Measurements from ENCODE around the gene NPAS2.

NPAS2 gene

GRCh38 chr2:100856732-100857131 is 36.8 kb downstream of the NPAS2 start:
- no peak for DNase-seq

GRCh38 chr2:100857341-100857740 is 37.4 kb downstream of the NPAS2 start:
- DNase-seq: no peak

GRCh38 chr2:100857915-100858314 is 38.0 kb downstream of the NPAS2 start:
- no peak for DNase-seq

- DNase-seq: no peak
Measured at GRCh38 chr2:100859902-100860301, 40.0 kb downstream of the NPAS2 start.

- no peak for DNase-seq
Measured at GRCh38 chr2:100861340-100861739, 41.4 kb downstream of the NPAS2 start.

GRCh38 chr2:100862081-100862480 is 42.1 kb downstream of the NPAS2 start:
- DNase-seq: no peak

- DNase-seq: peak; percentile 18
Measured at GRCh38 chr2:100865816-100866460, 46.0 kb downstream of the NPAS2 start.

- no peak for DNase-seq
Measured at GRCh38 chr2:100868083-100868482, 48.1 kb downstream of the NPAS2 start.

DNA sequence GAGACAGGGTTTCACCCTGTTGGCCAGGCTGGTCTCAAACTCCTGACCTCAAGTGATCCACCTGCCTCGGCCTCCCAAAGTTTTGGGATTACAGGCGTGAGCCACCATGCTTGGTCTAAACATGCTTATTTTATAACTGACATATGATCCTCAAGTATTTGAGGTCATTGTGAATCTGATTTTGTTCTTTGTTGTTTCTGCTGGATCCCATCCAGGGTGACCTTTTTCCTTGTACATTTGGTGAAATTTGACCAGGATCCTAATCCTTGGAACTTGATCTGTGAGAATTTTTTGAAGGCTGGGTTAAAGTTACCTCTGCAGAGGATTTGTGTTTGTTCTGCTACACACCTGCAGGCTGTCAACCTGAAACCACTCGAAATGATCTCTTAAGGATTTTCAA is 49.2 kb downstream of the NPAS2 start:
- no peak for DNase-seq

GRCh38 chr2:100870652-100871531 is 51.0 kb downstream of the NPAS2 start:
- no peak for DNase-seq

- no peak for DNase-seq
Measured at GRCh38 chr2:100875516-100876230, 55.7 kb downstream of the NPAS2 start.

GRCh38 chr2:100876231-100876860 is 56.4 kb downstream of the NPAS2 start:
- DNase-seq: no peak

GRCh38 chr2:100877555-100877954 is 57.6 kb downstream of the NPAS2 start:
- peak; percentile 78 for DNase-seq

GRCh38 chr2:100878000-100878791 is 58.3 kb downstream of the NPAS2 start:
- no peak for DNase-seq

- DNase-seq: no peak
Measured at GRCh38 chr2:100879296-100879695, 59.4 kb downstream of the NPAS2 start.

GRCh38 chr2:100880036-100880435 is 60.1 kb downstream of the NPAS2 start:
- DNase-seq: no peak

GRCh38 chr2:100880730-100881129 is 60.8 kb downstream of the NPAS2 start:
- DNase-seq: no peak

- no peak for DNase-seq
Measured at GRCh38 chr2:100882645-100883613, 63.0 kb downstream of the NPAS2 start.

- peak; percentile 25 for DNase-seq
Measured at GRCh38 chr2:100884145-100884621, 64.2 kb downstream of the NPAS2 start.

DNA sequence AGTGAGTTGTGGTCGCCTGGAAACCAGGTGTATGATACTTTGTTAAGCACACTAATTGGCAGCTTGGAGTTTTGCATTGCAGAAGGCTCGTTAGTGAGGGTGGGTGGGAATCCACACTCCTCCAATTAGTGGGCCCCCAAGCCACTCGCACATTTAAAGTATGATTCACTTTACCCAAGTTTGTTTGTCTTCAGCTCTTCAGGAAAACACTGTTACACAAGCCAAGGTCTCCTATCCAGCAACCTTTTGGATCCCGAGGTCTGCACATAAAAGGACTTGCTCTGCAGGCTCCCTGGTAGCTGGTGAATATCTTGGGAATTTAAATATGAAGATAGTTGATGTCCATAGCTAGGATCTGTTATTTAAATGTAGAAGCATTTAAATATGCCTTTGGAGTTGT is 66.1 kb downstream of the NPAS2 start:
- no peak for DNase-seq

GRCh38 chr2:100887039-100887578 is 67.2 kb downstream of the NPAS2 start:
- no peak for DNase-seq

Measured in NCI-H226 (cell line).